HCT116 (cell line): Measurements from ENCODE around the gene TMEM150C. TPM values are rescaled to one million over a fixed set of nuclear protein-coding genes. Genes with fewer than 3 reads are reported as not detected.

Experiments
- ATAC-seq: fragments of 200-7000 bp; cut with Tn5 transposase; 2 replicates; pipeline ENCODE4 v1.9.1; 2020; ENCODE audit warnings: mild to moderate bottlenecking, moderate library complexity
- Bru-seq: library from RNA; stranded (reverse); fragments of 400-500 nt; gene quantifications from one replicate; lab custom pipeline; 2021; lab: Mats Ljungman, UMichigan
- BruChase-seq, 2 experiments: library from RNA; stranded (reverse); fragments of 400-500 nt; gene quantifications; one replicate each; lab custom pipeline; 2021; lab: Mats Ljungman, UMichigan
- BruUV-seq: library from RNA; stranded (reverse); fragments of 400-500 nt; replicated peaks from 2 replicates; lab custom pipeline; 2021; lab: Mats Ljungman, UMichigan
- CTCF ChIA-PET: fragments of 300-600 bp; sonication (Branson Sonifier 250); formaldehyde crosslinking; loops from one replicate; lab custom pipeline; 2021; ENCODE audit warnings: antibody characterized with exemption; lab: Charles Lee
- POLR2A ChIA-PET: fragments of 300-600, 350-600 bp; sonication (Branson Sonifier 250); formaldehyde crosslinking; loops from one replicate; lab custom pipeline; 2021; ENCODE audit warnings: antibody characterized with exemption; lab: Charles Lee
- RAD21 ChIA-PET, 2 experiments: fragments of 300-600 bp; sonication (Branson Sonifier 250); formaldehyde crosslinking; loops; one replicate each; lab custom pipeline; 2023; ENCODE audit warnings: low total read pairs in 2 of 2; ENCODE audit not compliant: uncharacterized antibody in 2 of 2, unreplicated experiment in 2 of 2, low non-redundant PET in 1 of 2; lab: Charles Lee
- DNase-seq: peaks from one replicate; pipeline ENCODE4 v3.0.0-alpha.2; 2010; ENCODE audit warnings: low read depth, low spot score
- H2AFZ ChIP-seq: fragments of 200-600 bp; shearing (Covaris generic), sonication (generic); 2 replicates; pipeline ENCODE4 v1.6.1; 2017; ENCODE audit warnings: low read depth, mixed run types, mixed read lengths, antibody characterized with exemption, low read length; ENCODE audit not compliant: poor library complexity, severe bottlenecking
- H3K27ac ChIP-seq: 2 replicates; pipeline ENCODE4 v1.5.1; 2012; ENCODE audit warnings: low read depth, low read length
- H3K27me3 ChIP-seq: fragments of 200-600 bp; sonication (generic); 2 replicates; pipeline ENCODE4 v1.6.1; 2016; ENCODE audit warnings: mixed run types, low read length, mixed read lengths; ENCODE audit not compliant: insufficient read depth
- H3K36me3 ChIP-seq, 2 experiments: fragments of 200-500 bp in 1 of 2; fragments of 200-600 bp in 1 of 2; sonication (Bioruptor generic) in 1 of 2; sonication (generic) in 1 of 2; 2 replicates each; pipeline versions ENCODE4 v1.5.1 to v1.6.1; 2014 to 2016; ENCODE audit warnings: low read length in 2 of 2, inconsistent platforms in 1 of 2, mixed read lengths in 1 of 2, mixed run types in 1 of 2; ENCODE audit not compliant: insufficient read depth in 2 of 2, control insufficient read depth in 1 of 2
- H3K4me1 ChIP-seq, 2 experiments: fragments of 200-600 bp in 1 of 2; sonication (generic) in 1 of 2; 2 replicates each; pipeline versions ENCODE4 v1.5.1 to v1.6.1; 2012 to 2017; ENCODE audit warnings: low read length in 2 of 2, inconsistent platforms in 1 of 2, mild to moderate bottlenecking in 1 of 2, mixed read lengths in 1 of 2, mixed run types in 1 of 2, moderate library complexity in 1 of 2; ENCODE audit not compliant: insufficient read depth in 2 of 2, control insufficient read depth in 1 of 2
- H3K4me2 ChIP-seq: fragments of 200-600 bp; sonication (generic); 2 replicates; pipeline ENCODE4 v1.6.1; 2017; ENCODE audit warnings: mixed run types, low read length, mixed read lengths
- H3K4me3 ChIP-seq, 2 experiments: fragments of 200-600 bp in 1 of 2; sonication (generic) in 1 of 2; replicated peaks in 1 of 2; 2 replicates each; pipeline ENCODE4 v1.5.1; 2011 to 2016; ENCODE audit warnings: low read length in 2 of 2, control low read depth in 1 of 2, low read depth in 1 of 2, mild to moderate bottlenecking in 1 of 2, mixed read lengths in 1 of 2, mixed run types in 1 of 2
- H3K79me2 ChIP-seq: fragments of 200-600 bp; sonication (generic); 2 replicates; pipeline ENCODE4 v1.6.1; 2017; ENCODE audit warnings: mild to moderate bottlenecking, mixed run types, low read length, moderate library complexity, mixed read lengths; ENCODE audit not compliant: insufficient read depth
- H3K9ac ChIP-seq: fragments of 200-600 bp; sonication (generic); 2 replicates; pipeline ENCODE4 v1.6.1; 2016; ENCODE audit warnings: low read length, mixed read lengths
- H3K9me2 ChIP-seq: fragments of 200-600 bp; sonication (generic), shearing (Covaris generic); 2 replicates; pipeline ENCODE4 v1.6.1; 2017; ENCODE audit warnings: mixed run types, mild to moderate bottlenecking, moderate library complexity; ENCODE audit not compliant: insufficient read depth
- H3K9me3 ChIP-seq, 2 experiments: fragments of 200-500 bp in 1 of 2; fragments of 200-600 bp in 1 of 2; sonication (Bioruptor generic) in 1 of 2; sonication (generic) in 1 of 2; 2 replicates each; pipeline ENCODE4 v1.6.1; 2014 to 2017; ENCODE audit warnings: low read length in 2 of 2, mixed read lengths in 2 of 2, inconsistent platforms in 1 of 2, low read depth in 1 of 2, mild to moderate bottlenecking in 1 of 2, mixed run types in 1 of 2, moderate library complexity in 1 of 2; ENCODE audit not compliant: control insufficient read depth in 1 of 2, insufficient read depth in 1 of 2
- H4K20me1 ChIP-seq: fragments of 200-600 bp; sonication (generic), shearing (Covaris generic); 2 replicates; pipeline ENCODE4 v1.6.1; 2017; ENCODE audit warnings: mixed run types, mild to moderate bottlenecking, moderate library complexity; ENCODE audit not compliant: insufficient read depth
- EGR1 ChIP-seq: IDR thresholded peaks from 2 replicates; pipeline ENCODE4 v1.6.1; 2012; ENCODE audit warnings: low read depth
- EZH2 ChIP-seq: fragments of 200-600 bp; sonication (generic); IDR thresholded peaks from 2 replicates; pipeline ENCODE4 v1.6.1; 2017; ENCODE audit warnings: antibody characterized with exemption, mixed run types
- EZH2phosphoT487 ChIP-seq: fragments of 200-600 bp; IDR thresholded peaks from 2 replicates; pipeline ENCODE4 v1.6.1; 2018; ENCODE audit warnings: antibody characterized with exemption, borderline replicate concordance
- JUND ChIP-seq: IDR thresholded peaks from 2 replicates; pipeline ENCODE4 v1.6.1; 2012
- POLR2A ChIP-seq: IDR thresholded peaks from 2 replicates; pipeline ENCODE4 v1.7.0; 2011; ENCODE audit warnings: borderline replicate concordance; ENCODE audit not compliant: insufficient read depth, insufficient read length; ENCODE audit errors: extremely low read depth
- POLR2AphosphoS5 ChIP-seq: IDR thresholded peaks from 2 replicates; pipeline ENCODE4 v1.6.1; 2011; ENCODE audit warnings: mild to moderate bottlenecking, low read depth, low read length, moderate library complexity
- SIN3A ChIP-seq: IDR thresholded peaks from 2 replicates; pipeline ENCODE4 v1.6.1; 2012; ENCODE audit warnings: low read depth
- SP1 ChIP-seq: IDR thresholded peaks from 2 replicates; pipeline ENCODE4 v1.6.1; 2012; ENCODE audit warnings: low read depth
- SRF ChIP-seq: IDR thresholded peaks from 2 replicates; pipeline ENCODE4 v1.6.1; 2012; ENCODE audit warnings: low read depth
- YY1 ChIP-seq: IDR thresholded peaks from 2 replicates; pipeline ENCODE4 v1.6.1; 2011; ENCODE audit warnings: low read length, low read depth, moderate library complexity, mild to moderate bottlenecking; ENCODE audit not compliant: insufficient replicate concordance; ENCODE audit errors: extremely low read depth
- ZFX ChIP-seq: fragments of 450-650 bp; IDR thresholded peaks from 2 replicates; pipeline ENCODE4 v1.6.1; 2017
- ZNF274 ChIP-seq: fragments of 200-500 bp; sonication (Bioruptor generic); IDR thresholded peaks from 2 replicates; pipeline ENCODE4 v1.6.1; 2014; ENCODE audit warnings: mild to moderate bottlenecking, low read depth, low read length, inconsistent platforms
- intact Hi-C: fragments of 100-400 bp; cut with micrococcal nuclease; formaldehyde crosslinking; loops from 2 replicates; pipeline ENCODE4 v1.10.0; 2022
- long read RNA-seq: library from polyadenylated mRNA; unstranded; transcript quantifications from one replicate; pipeline ENCODE4 v2.0.0, GENCODE V29; 2021; ENCODE audit not compliant: unreplicated experiment
- polyA plus RNA-seq: library from polyadenylated mRNA; unstranded; fragments of >200 nt; gene quantifications from 2 replicates; pipeline ENCODE4 v1.2.1, GENCODE V29; 2012; ENCODE audit warnings: missing spikeins
- total RNA-seq: library from RNA; stranded (reverse); gene quantifications from one replicate; pipeline ENCODE4 v1.2.1, GENCODE V29; 2021; ENCODE audit not compliant: unreplicated experiment
- TF ChIP-seq, protein P1 (sequence below), 3 experiments: fragments of 200-600 bp in 1 of 3; sonication (generic) in 1 of 3; IDR thresholded peaks in 2 of 3; conservative IDR thresholded peaks in 1 of 3; 2 replicates each; pipeline ENCODE4 v1.5.1; 2012 to 2017; ENCODE audit warnings: low read depth in 2 of 3, low read length in 2 of 3, antibody characterized with exemption in 1 of 3, borderline replicate concordance in 1 of 3, control low read depth in 1 of 3, mild to moderate bottlenecking in 1 of 3, mixed read lengths in 1 of 3, mixed run types in 1 of 3, moderate library complexity in 1 of 3; ENCODE audit not compliant: insufficient read depth in 1 of 3
- TF ChIP-seq, protein P2 (sequence below): IDR thresholded peaks from 2 replicates; pipeline ENCODE4 v1.6.1; 2012; ENCODE audit warnings: low read depth

TMEM150C gene
- total RNA-seq (1.2 TPM), Bru-seq, nascent RNA (percentile 37 among the genes with signal in this experiment), BruChase-seq, experiment 1, labeled RNA remaining after a 6-hour chase (percentile 33 among the genes with signal in this experiment), BruChase-seq, experiment 2, labeled RNA remaining after a 2-hour chase (percentile 37 among the genes with signal in this experiment)
- 0.65 and 0.82 TPM in 2 replicates for polyA plus RNA-seq
- long read RNA-seq, partial matches to known transcripts, result 0 of 5 reads
- long read RNA-seq, other reads (novel, unspliced or antisense), result 2 of 5 reads

DNA sequence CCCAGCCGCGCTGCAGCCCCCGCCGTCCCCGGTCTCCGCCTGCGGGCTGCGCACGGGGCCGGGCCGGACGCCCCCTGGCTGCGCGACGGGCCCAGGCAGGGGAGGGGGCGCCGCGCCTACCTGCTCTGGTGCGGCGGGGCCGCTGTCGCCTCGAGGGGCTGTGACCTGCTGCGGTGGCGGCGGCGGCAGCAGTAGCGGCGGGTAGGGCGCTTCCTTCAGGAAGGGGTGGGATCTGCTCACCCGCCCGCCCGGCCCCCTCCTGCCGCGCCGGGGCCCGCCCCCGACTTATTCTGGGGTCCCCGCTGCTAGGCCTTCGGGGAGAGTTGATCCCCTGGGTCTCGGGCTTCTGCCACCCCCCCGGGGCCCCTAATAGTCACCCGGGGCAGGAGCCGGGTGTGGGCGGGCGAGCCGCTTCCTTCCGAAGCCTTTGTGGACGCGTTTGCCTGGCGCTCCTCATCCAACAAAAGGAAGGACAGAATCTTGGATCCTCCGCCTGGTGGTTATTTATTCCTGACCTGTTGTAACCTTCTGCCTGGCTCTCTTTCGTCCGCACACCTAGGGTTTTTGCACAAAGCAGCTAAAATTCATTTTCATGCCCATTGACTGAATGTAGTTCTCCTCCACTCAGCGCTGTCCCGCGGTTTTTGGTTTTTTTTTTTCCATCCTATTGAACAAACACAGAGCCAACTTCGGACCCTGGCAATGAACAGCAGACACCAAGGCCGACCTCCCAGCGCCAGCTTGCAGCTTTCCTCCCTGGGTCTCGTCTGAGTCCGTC is at the start of gene TMEM150C:
TSS of gene TMEM150C (minus strand) at position 203 of the 778 bp plus-strand sequence. CDS start 57,331 bp downstream, outside the sequence.
- Histone ChIP-seq H3K27me3 (no peaks in the 10 kb centered on the region), H3K9ac (no peak within 1 kb of the TSS)
- RAD21 ChIA-PET, result no interaction called here

DNA sequence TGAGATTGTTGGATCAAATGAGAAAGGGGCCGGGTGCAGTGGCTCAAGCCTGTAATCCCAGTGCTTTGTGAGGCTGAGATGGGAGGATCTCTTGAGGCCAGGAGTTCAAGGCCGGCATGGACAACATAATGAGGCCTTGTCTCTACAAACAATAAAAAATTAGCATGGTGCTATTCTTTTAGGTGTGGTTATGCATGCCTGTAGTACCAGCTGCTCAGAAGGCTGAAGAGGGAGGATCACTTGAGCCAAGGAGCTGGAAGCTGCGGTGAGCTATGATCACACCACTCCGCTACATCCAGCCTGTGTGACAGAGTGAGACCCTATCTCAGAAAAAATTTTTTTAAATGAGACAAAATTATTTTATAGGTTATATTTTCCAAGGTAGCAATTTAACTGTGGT is 49.7 kb upstream of the TMEM150C start:
- ChIA-PET RAD21 (no interaction called here), POLR2A (no interaction called here), CTCF (interaction anchor here (1.4 kb wide), 1 partner anchor 33 kb away, joined by 3 read pairs; no protein-coding TSS in a partner anchor)
- no peaks in the 10 kb centered on the region for H3K79me2 ChIP-seq
- no peak overlapping the region for H2AFZ ChIP-seq
- DNase-seq (no peak), ATAC-seq (no peak)
- no peaks in the 10 kb centered on the region for H3K4me1 ChIP-seq
- H3K27me3 ChIP-seq, result no peaks in the 10 kb centered on the region
- H3K4me3 ChIP-seq, result no peak overlapping the region
- H3K27ac ChIP-seq, result no peak overlapping the region
- no TSS peak for BruUV-seq
- H4K20me1 ChIP-seq, result no peaks in the 10 kb centered on the region
- no peaks in the 10 kb centered on the region for H3K36me3 ChIP-seq
- H3K4me2 ChIP-seq, result no peak overlapping the region
- H3K9ac ChIP-seq, result no peak overlapping the region
- H3K9me2 ChIP-seq, result no peaks in the 10 kb centered on the region
- intact Hi-C loops, result no loop called here
- H3K9me3 ChIP-seq, result no peaks in the 10 kb centered on the region
- TF ChIP-seq YY1 (no peak), SP1 (no peak), SRF (no peak), POLR2AphosphoS5 (no peak), EGR1 (no peak), EZH2phosphoT487 (no peak), ZNF274 (no peak), ZFX (no peak)
- TF ChIP-seq, protein P1, sequence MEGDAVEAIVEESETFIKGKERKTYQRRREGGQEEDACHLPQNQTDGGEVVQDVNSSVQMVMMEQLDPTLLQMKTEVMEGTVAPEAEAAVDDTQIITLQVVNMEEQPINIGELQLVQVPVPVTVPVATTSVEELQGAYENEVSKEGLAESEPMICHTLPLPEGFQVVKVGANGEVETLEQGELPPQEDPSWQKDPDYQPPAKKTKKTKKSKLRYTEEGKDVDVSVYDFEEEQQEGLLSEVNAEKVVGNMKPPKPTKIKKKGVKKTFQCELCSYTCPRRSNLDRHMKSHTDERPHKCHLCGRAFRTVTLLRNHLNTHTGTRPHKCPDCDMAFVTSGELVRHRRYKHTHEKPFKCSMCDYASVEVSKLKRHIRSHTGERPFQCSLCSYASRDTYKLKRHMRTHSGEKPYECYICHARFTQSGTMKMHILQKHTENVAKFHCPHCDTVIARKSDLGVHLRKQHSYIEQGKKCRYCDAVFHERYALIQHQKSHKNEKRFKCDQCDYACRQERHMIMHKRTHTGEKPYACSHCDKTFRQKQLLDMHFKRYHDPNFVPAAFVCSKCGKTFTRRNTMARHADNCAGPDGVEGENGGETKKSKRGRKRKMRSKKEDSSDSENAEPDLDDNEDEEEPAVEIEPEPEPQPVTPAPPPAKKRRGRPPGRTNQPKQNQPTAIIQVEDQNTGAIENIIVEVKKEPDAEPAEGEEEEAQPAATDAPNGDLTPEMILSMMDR (IDR thresholded peaks at IDR 0.05 in 2 of 3, conservative IDR thresholded peaks at IDR 0.05 in 1 of 3; ENCODE audit: borderline replicate concordance in 1 of 3, insufficient read depth in 1 of 3, low read depth in 2 of 3, low read length in 2 of 3), result no peak
- TF ChIP-seq, protein P2, sequence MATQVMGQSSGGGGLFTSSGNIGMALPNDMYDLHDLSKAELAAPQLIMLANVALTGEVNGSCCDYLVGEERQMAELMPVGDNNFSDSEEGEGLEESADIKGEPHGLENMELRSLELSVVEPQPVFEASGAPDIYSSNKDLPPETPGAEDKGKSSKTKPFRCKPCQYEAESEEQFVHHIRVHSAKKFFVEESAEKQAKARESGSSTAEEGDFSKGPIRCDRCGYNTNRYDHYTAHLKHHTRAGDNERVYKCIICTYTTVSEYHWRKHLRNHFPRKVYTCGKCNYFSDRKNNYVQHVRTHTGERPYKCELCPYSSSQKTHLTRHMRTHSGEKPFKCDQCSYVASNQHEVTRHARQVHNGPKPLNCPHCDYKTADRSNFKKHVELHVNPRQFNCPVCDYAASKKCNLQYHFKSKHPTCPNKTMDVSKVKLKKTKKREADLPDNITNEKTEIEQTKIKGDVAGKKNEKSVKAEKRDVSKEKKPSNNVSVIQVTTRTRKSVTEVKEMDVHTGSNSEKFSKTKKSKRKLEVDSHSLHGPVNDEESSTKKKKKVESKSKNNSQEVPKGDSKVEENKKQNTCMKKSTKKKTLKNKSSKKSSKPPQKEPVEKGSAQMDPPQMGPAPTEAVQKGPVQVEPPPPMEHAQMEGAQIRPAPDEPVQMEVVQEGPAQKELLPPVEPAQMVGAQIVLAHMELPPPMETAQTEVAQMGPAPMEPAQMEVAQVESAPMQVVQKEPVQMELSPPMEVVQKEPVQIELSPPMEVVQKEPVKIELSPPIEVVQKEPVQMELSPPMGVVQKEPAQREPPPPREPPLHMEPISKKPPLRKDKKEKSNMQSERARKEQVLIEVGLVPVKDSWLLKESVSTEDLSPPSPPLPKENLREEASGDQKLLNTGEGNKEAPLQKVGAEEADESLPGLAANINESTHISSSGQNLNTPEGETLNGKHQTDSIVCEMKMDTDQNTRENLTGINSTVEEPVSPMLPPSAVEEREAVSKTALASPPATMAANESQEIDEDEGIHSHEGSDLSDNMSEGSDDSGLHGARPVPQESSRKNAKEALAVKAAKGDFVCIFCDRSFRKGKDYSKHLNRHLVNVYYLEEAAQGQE, result no peak

More for the DNA sequence above, at the start of gene TMEM150C:
- TF ChIP-seq POLR2AphosphoS5 (no peak), JUND (no peak), POLR2A (no peak), EZH2 (no peak), SIN3A (no peak), EZH2phosphoT487 (no peak)
- H3K36me3 ChIP-seq, result no peaks in the 10 kb centered on the region
- no TSS peak for BruUV-seq
- no peaks in the 10 kb centered on the region for H4K20me1 ChIP-seq
- POLR2A ChIA-PET, result no interaction called here
- H3K4me3 ChIP-seq, result peak within 1 kb of the TSS; percentile 41 to 52
- no peaks in the 10 kb centered on the region for H3K9me3 ChIP-seq
- peak within 1 kb of the TSS; percentile 92 for H2AFZ ChIP-seq
- DNase-seq (no peak), ATAC-seq (peak; percentile 80)
- no peaks in the 10 kb centered on the region for H3K9me2 ChIP-seq
- H3K4me2 ChIP-seq, result peak within 1 kb of the TSS; percentile 74
- no peak within 1 kb of the TSS; the same call in 1 of the 2 replicates for H3K27ac ChIP-seq
- intact Hi-C loops, result no loop called here
- CTCF ChIA-PET, result no interaction called here
- H3K79me2 ChIP-seq, result no peaks in the 10 kb centered on the region
- peaks cover 0 to 5% of the 10 kb centered on the region in 2 experiments; a peak in 2 of 4 replicates for H3K4me1 ChIP-seq
